H1 (cell line): ENCODE data around the gene GALNT2. TPM values are rescaled to one million over a fixed set of nuclear protein-coding genes. Genes with fewer than 3 reads are reported as not detected.

Source experiments
- CTCF ChIA-PET: fragments of 300-600 bp; sonication (Branson Sonifier 250); formaldehyde crosslinking; loops from one replicate; lab custom pipeline; 2021; ENCODE audit not compliant: partially characterized antibody; lab: Charles Lee
- POLR2A ChIA-PET: fragments of 300-600 bp; sonication (Branson Sonifier 250); formaldehyde crosslinking; loops from one replicate; lab custom pipeline; 2021; ENCODE audit warnings: inconsistent platforms; ENCODE audit not compliant: partially characterized antibody; lab: Charles Lee
- DNase-seq, 2 experiments: peaks; one replicate each; pipeline versions ENCODE4 v3.0.0 to v3.0.0-alpha.2; 2010 to 2022; ENCODE audit warnings: low spot score in 2 of 2, low read depth in 1 of 2, mixed read lengths in 1 of 2
- FAIRE-seq: peaks from 2 replicates; lab custom pipeline; 2011; peaks lifted over from hg19 to GRCh38; lab: Jason Lieb, UNC
- H2AFZ ChIP-seq: 2 replicates; pipeline ENCODE4 v1.8.1; 2012; ENCODE audit warnings: low read length, inconsistent platforms
- H2AK5ac ChIP-seq: 2 replicates; pipeline ENCODE4 v1.6.1; 2013; ENCODE audit warnings: low read depth, low read length
- H2BK120ac ChIP-seq: replicated peaks from 2 replicates; pipeline ENCODE3; 2013; ENCODE audit warnings: low read depth, low read length, inconsistent platforms
- H2BK12ac ChIP-seq: 2 replicates; pipeline ENCODE4 v1.6.1; 2013; ENCODE audit warnings: low read depth, low read length
- H2BK15ac ChIP-seq: 2 replicates; pipeline ENCODE4 v1.6.1; 2013; ENCODE audit warnings: low read length
- H2BK20ac ChIP-seq: 2 replicates; pipeline ENCODE4 v1.6.1; 2013; ENCODE audit warnings: low read length
- H2BK5ac ChIP-seq: 2 replicates; pipeline ENCODE4 v1.6.1; 2013; ENCODE audit warnings: low read depth, low read length
- H3K14ac ChIP-seq: 2 replicates; pipeline ENCODE4 v1.6.1; 2013; ENCODE audit warnings: inconsistent platforms; ENCODE audit not compliant: insufficient read length
- H3K18ac ChIP-seq: 2 replicates; pipeline ENCODE4 v1.6.1; 2013; ENCODE audit warnings: low read length; ENCODE audit errors: extremely low read depth
- H3K23ac ChIP-seq: 2 replicates; pipeline ENCODE4 v1.6.1; 2013; ENCODE audit warnings: inconsistent platforms; ENCODE audit not compliant: insufficient read length
- H3K23me2 ChIP-seq: 2 replicates; pipeline ENCODE4 v1.6.1; 2013; ENCODE audit warnings: low read depth, low read length
- H3K27ac ChIP-seq: 2 replicates; pipeline ENCODE4 v1.6.1; 2011; ENCODE audit warnings: low read depth, low read length, inconsistent platforms
- H3K27me3 ChIP-seq, 4 experiments: replicated peaks in 1 of 4; 1 replicate in 1 of 4; 2 replicates in 3 of 4; pipeline versions ENCODE4 v1.6.1 to v1.8.1; 2011 to 2013; ENCODE audit warnings: low read length in 3 of 4, mild to moderate bottlenecking in 3 of 4, inconsistent platforms in 2 of 4, mixed read lengths in 2 of 4, moderate library complexity in 1 of 4; ENCODE audit not compliant: control insufficient read depth in 3 of 4, insufficient read depth in 3 of 4; ENCODE audit errors: extremely low read depth in 1 of 4
- H3K36me3 ChIP-seq, 4 experiments: 2 replicates each; pipeline versions ENCODE4 v1.6.1 to v1.8.1; 2011 to 2013; ENCODE audit warnings: mild to moderate bottlenecking in 4 of 4, low read length in 3 of 4, moderate library complexity in 2 of 4, control low read depth in 1 of 4, inconsistent platforms in 1 of 4; ENCODE audit not compliant: insufficient read depth in 4 of 4, control insufficient read depth in 2 of 4
- H3K4ac ChIP-seq: replicated peaks from 2 replicates; pipeline ENCODE3; 2013; ENCODE audit warnings: low read length, low read depth, mixed read lengths, inconsistent platforms; ENCODE audit not compliant: insufficient read length
- H3K4me1 ChIP-seq, 4 experiments: replicated peaks in 1 of 4; 1 replicate in 1 of 4; 2 replicates in 3 of 4; pipeline versions ENCODE4 v1.6.1 to v1.8.1; 2011 to 2013; ENCODE audit warnings: low read length in 3 of 4, inconsistent platforms in 2 of 4, mixed read lengths in 1 of 4; ENCODE audit not compliant: insufficient read depth in 4 of 4, control insufficient read depth in 3 of 4
- H3K4me2 ChIP-seq, 2 experiments: 2 replicates each; pipeline versions ENCODE4 v1.6.1 to v1.8.1; 2011 to 2013; ENCODE audit warnings: low read depth in 2 of 2, low read length in 2 of 2, control low read depth in 1 of 2, inconsistent platforms in 1 of 2, mild to moderate bottlenecking in 1 of 2; ENCODE audit not compliant: insufficient read depth in 1 of 2
- H3K4me3 ChIP-seq, 4 experiments: fragments of 200-600, 300-600 bp in 1 of 4; sonication (generic), shearing (Covaris generic), sonication (Bioruptor Twin) in 1 of 4; 2 replicates each; pipeline versions ENCODE4 v1.5.1 to v1.8.1; 2011 to 2016; ENCODE audit warnings: low read length in 4 of 4, low read depth in 3 of 4, control low read depth in 2 of 4, inconsistent platforms in 2 of 4, mild to moderate bottlenecking in 2 of 4, mixed read lengths in 1 of 4, moderate library complexity in 1 of 4; ENCODE audit not compliant: insufficient read depth in 2 of 4; ENCODE audit errors: extremely low read depth in 1 of 4
- H3K56ac ChIP-seq: replicated peaks from 2 replicates; pipeline ENCODE3; 2013; ENCODE audit warnings: low read depth, mild to moderate bottlenecking, mixed read lengths, low read length, inconsistent platforms; ENCODE audit not compliant: insufficient read length
- H3K79me1 ChIP-seq: 2 replicates; pipeline ENCODE4 v1.6.1; 2013; ENCODE audit warnings: low read depth, low read length, control low read depth
- H3K79me2 ChIP-seq, 2 experiments: 2 replicates each; pipeline versions ENCODE4 v1.6.1 to v1.8.1; 2012 to 2013; ENCODE audit warnings: low read length in 2 of 2, mild to moderate bottlenecking in 2 of 2, inconsistent platforms in 1 of 2; ENCODE audit not compliant: insufficient read depth in 2 of 2, control insufficient read depth in 1 of 2
- H3K9ac ChIP-seq, 4 experiments: replicated peaks in 1 of 4; 1 replicate in 1 of 4; 2 replicates in 3 of 4; pipeline versions ENCODE4 v1.6.1 to v1.8.1; 2011 to 2013; ENCODE audit warnings: low read depth in 3 of 4, low read length in 3 of 4, control low read depth in 2 of 4, mild to moderate bottlenecking in 2 of 4, moderate library complexity in 2 of 4, inconsistent platforms in 1 of 4; ENCODE audit errors: extremely low read depth in 1 of 4
- H3K9me3 ChIP-seq, 2 experiments: 2 replicates each; pipeline versions ENCODE4 v1.6.1 to v1.8.1; 2012 to 2013; ENCODE audit warnings: mild to moderate bottlenecking in 2 of 2, moderate library complexity in 2 of 2, control low read depth in 1 of 2, inconsistent platforms in 1 of 2, low read depth in 1 of 2, low read length in 1 of 2, mixed read lengths in 1 of 2; ENCODE audit not compliant: insufficient read depth in 2 of 2
- H4K20me1 ChIP-seq, 2 experiments: replicated peaks in 1 of 2; 2 replicates each; pipeline versions ENCODE3 to v1.8.1; 2011 to 2013; ENCODE audit warnings: inconsistent platforms in 2 of 2, low read length in 2 of 2, mild to moderate bottlenecking in 1 of 2; ENCODE audit not compliant: insufficient read depth in 2 of 2, control insufficient read depth in 1 of 2
- H4K5ac ChIP-seq: 2 replicates; pipeline ENCODE4 v1.6.1; 2013; ENCODE audit warnings: low read length, low read depth, mixed read lengths, inconsistent platforms; ENCODE audit not compliant: insufficient read length
- H4K8ac ChIP-seq: 2 replicates; pipeline ENCODE4 v1.8.0; 2013; ENCODE audit warnings: mild to moderate bottlenecking, moderate library complexity, low read length, inconsistent platforms; ENCODE audit not compliant: insufficient read depth; ENCODE audit errors: extremely low read depth
- H4K91ac ChIP-seq: replicated peaks from 2 replicates; pipeline ENCODE3; 2013; ENCODE audit warnings: low read length, mixed read lengths, inconsistent platforms; ENCODE audit not compliant: insufficient read length
- CHD2 ChIP-seq: IDR thresholded peaks from 2 replicates; pipeline ENCODE4 v1.6.1; 2012; ENCODE audit warnings: low read length, improper control_type of control experiment
- RFX5 ChIP-seq: IDR thresholded peaks from 2 replicates; pipeline ENCODE4 v1.6.1; 2011; ENCODE audit warnings: low read depth, low read length, improper control_type of control experiment, borderline replicate concordance
- SP1 ChIP-seq: IDR thresholded peaks from 2 replicates; pipeline ENCODE4 v1.6.1; 2011; ENCODE audit warnings: low read depth, low read length
- SP2 ChIP-seq: IDR thresholded peaks from 2 replicates; pipeline ENCODE4 v1.6.1; 2012; ENCODE audit warnings: mild to moderate bottlenecking, low read length, inconsistent platforms
- WGBS, 2 experiments: shearing (Covaris generic) in 1 of 2; methylation state at CpG; one replicate each; pipeline versions ENCODE4 v1.1.6 to v1.1.7; 2013 to 2015; ENCODE audit warnings: low lambda C conversion rate in 2 of 2, mixed read lengths in 2 of 2, inconsistent platforms in 1 of 2, low coverage in 1 of 2, missing lambda C conversion rate in 1 of 2; ENCODE audit not compliant: insufficient replicate concordance in 2 of 2, insufficient coverage in 1 of 2, insufficient read length in 1 of 2; ENCODE audit errors: extremely low coverage in 1 of 2, missing lambda C conversion rate in 1 of 2; 5-methylcytosine and 5-hydroxymethylcytosine counted together
- polyA plus RNA-seq, 7 experiments: library from polyadenylated mRNA; depleted of rRNA in 3 of 7; stranded (reverse) in 5 of 7; unstranded in 2 of 7; fragments of >200 nt in 5 of 7; fragments of 200-250 nt in 2 of 7; gene quantifications; 1 replicate in 5 of 7; 2 replicates in 1 of 7; 4 replicates in 1 of 7; pipeline versions ENCODE4 v1.2.1 to v1.2.3, GENCODE V29; 2011 to 2013; ENCODE audit warnings: missing spikeins in 2 of 7, mixed read lengths in 2 of 7
- total RNA-seq: library from RNA; stranded (reverse); fragmentation: NEBNext Ultra II Directional; extraction: Animal tissue kit (Norgen Biotek cat#: 25700); gene quantifications from 2 replicates; pipeline ENCODE4 v1.2.1, GENCODE V29; 2021

The GALNT2 gene
- total and polyA plus RNA-seq, 2 of the 8 experiments (the other 6 are each of a cell fraction or from before 2014, with no cell fraction given), result 34.5 to 75.3 TPM

DNA sequence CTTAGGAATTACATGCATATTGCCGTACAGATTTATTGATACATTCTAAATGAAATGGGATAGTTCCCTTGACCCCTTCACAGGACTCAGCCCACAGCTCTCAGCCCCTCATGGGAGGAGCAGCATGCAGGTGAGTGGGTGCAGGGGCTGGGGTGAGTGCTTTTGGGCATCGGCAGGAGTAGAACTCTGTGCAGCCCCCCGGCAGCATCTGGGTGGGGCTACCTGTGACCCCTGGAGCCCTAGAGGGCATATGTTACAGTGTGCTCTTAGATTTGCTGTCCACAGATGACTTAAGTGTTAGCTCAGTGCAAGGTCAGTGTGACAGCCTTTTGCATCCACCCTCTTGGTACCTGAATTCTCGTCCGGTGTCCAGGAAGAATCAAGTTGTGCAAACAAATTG, 120.3 kb downstream of the GALNT2 start:
- H3K9me3 ChIP-seq, result no peaks in the 10 kb centered on the region
- FAIRE-seq, result no peak

More for the DNA sequence above, 120.3 kb downstream of the GALNT2 start:
- no peak overlapping the region; the same call in 1 of the 2 replicates for H4K8ac ChIP-seq
- H3K27ac ChIP-seq, result no peak overlapping the region
- no peak overlapping the region for H3K9ac ChIP-seq
- no peaks in the 10 kb centered on the region; the same call in 1 of the 2 replicates for H3K23me2 ChIP-seq
- no peak for DNase-seq
- no peak overlapping the region for H4K91ac ChIP-seq
- no peak overlapping the region for H3K23ac ChIP-seq
- no peak overlapping the region for H3K4ac ChIP-seq
- H3K14ac ChIP-seq, result no peak overlapping the region
- H3K4me1 ChIP-seq, result peaks cover 4 to 10% (median 9%) of the 10 kb centered on the region in 4 experiments; a peak in 6 of 7 replicates
- no peaks in the 10 kb centered on the region for H3K79me2 ChIP-seq
- H4K20me1 ChIP-seq, result no peaks in the 10 kb centered on the region
- 95% methylated on average over 5 of the region's 5 CpGs; no CpG with 5 or more reads in 1 of the 2 experiments for WGBS, 2 experiments
- POLR2A ChIA-PET, result interaction anchor here (1.5 kb wide), 1 partner anchor 10 kb away, joined by 5 read pairs; no protein-coding TSS in a partner anchor
- CTCF ChIA-PET, result interaction anchor here (0.7 to 3.8 kb wide), 5 partner anchors 9 to 101 kb away, joined by 3 to 19 read pairs (median 3); no protein-coding TSS in a partner anchor
- 0 out of 2 replicates have a peak, but pooled peaks cover 2% of the 10 kb centered on the region for H3K79me1 ChIP-seq
- no peak overlapping the region for H4K5ac ChIP-seq
- no peak overlapping the region for H3K56ac ChIP-seq
- no peak overlapping the region for H3K4me3 ChIP-seq
- H2AK5ac ChIP-seq, result no peak overlapping the region
- H2BK120ac ChIP-seq, result no peak overlapping the region
- TF ChIP-seq RFX5 (no peak), SP1 (no peak), SP2 (no peak), CHD2 (no peak)
- H3K36me3 ChIP-seq, result no peaks in the 10 kb centered on the region
- no peak overlapping the region for H2BK12ac ChIP-seq
- no peak overlapping the region for H2AFZ ChIP-seq
- H3K18ac ChIP-seq, result no peak overlapping the region
- no peak overlapping the region for H2BK5ac ChIP-seq
- no peak overlapping the region for H3K4me2 ChIP-seq
- H2BK15ac ChIP-seq, result no peak overlapping the region
- no peak overlapping the region for H2BK20ac ChIP-seq
- no peaks in the 10 kb centered on the region for H3K27me3 ChIP-seq
